DMS53 (cell line): Measurements from ENCODE around the gene ADGRL2.

ENCODE experiments used
- DNase-seq: peaks from one replicate; lab custom pipeline; 2025; lab: John Stamatoyannopoulos, UW

The ADGRL2 gene

DNA sequence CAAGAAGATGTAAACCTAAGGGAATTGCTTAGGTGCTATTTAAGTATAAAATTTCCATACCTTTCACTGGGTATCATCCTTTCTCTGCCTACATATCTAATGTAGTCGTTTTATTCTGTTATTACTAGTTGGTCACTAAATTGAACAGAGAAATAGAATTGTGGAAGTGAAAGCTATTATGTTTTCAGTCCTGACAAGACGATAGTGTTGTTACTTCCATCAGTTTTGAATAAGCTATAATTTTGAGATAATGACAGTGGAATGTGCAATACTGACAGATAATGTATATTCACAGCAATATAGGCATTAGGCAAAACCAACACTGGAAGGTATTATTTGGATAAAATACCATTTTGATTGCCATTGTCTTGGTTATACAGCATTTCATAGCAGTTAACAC lies 181.8 kb downstream of the ADGRL2 start:
- no peak for DNase-seq

DNA sequence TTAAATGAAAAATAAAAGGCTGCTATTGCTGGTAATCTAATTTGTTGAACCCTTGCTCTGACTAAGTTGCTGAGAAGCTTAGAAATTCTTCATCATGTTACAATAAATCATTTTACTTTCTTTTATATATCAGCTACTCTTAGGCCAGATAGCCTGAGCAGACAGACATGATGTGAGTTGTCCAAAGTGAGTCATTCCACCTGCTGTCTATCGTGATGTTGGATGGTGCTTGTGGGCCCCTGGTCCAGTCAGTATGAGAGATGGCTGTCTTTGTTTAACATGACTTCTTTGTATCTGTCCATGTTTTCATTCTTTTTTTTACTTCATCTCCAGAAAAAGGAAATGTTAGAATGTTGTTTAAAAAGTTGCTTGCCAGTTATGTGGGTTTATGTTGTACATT lies 188.8 kb downstream of the ADGRL2 start:
- peak; percentile 34 for DNase-seq

DNA sequence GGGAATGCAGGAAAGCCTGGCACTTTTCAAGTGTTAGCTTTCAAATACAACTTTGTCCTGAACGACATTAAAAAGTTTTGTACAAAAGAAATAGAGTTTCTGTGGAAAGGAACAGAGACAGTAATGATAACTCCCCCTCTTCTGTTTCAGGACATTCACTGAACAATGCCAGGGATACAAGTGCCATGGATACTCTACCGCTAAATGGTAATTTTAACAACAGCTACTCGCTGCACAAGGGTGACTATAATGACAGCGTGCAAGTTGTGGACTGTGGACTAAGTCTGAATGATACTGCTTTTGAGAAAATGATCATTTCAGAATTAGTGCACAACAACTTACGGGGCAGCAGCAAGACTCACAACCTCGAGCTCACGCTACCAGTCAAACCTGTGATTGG lies 189.5 kb downstream of the ADGRL2 start:
- no peak for DNase-seq

DNA sequence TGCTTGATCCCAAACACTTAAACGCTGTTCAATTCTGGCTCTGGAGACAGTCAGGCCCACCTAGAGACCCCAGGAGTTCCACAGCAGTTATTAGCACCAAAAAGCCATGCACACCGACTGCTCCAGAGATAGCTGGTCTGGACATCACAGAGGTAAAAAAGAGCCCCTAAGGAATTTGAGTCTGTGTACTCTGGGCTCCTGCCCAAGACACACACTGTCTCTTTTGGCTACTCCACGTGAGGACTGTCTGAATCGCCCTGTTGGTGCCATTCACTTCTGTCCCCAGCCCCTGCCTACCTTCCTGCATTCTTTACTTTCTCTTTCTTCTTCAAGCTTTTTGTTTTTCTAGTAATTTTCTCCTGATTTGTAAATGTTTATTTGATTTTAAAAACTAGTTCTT lies 197.4 kb downstream of the ADGRL2 start:
- peak; percentile 10 for DNase-seq

DNA sequence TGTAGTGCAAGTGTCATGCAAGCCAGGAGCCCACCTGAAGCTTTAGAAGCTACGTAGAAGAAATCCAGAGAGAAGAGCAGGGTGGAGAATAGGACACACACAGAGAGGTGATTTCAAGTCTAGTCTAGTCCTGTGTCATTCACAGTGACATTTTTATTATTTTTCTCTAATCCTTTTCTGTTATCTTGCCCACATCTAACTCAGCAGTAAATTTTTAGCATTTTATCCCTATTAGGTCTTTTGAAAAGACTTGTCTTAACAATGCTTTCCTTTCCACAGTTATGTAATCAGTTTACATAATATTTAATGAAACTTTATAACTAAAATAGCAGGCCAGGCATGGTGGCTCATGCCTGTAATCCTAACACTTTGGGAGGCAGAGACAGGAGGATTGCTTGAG lies 198.6 kb downstream of the ADGRL2 start:
- no peak for DNase-seq

DNA sequence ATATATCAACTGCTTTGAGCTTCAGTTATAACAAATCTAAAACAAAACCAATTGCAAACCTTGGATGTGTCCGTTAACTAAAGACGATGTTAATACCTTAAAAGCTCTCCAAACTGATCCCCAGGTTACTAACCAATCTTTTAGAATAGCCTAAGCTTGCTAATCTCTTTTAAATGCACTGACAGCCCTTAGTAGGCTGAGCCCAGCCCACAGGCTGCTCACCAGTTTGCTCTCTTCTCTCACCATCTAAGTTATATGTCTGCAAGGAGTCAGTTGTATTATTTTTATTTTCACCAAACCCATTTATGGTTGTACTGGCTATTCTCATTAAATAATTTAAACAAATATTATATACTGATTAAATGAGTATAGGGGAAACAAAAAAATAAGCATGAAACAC lies 199.5 kb downstream of the ADGRL2 start:
- no peak for DNase-seq

DNA sequence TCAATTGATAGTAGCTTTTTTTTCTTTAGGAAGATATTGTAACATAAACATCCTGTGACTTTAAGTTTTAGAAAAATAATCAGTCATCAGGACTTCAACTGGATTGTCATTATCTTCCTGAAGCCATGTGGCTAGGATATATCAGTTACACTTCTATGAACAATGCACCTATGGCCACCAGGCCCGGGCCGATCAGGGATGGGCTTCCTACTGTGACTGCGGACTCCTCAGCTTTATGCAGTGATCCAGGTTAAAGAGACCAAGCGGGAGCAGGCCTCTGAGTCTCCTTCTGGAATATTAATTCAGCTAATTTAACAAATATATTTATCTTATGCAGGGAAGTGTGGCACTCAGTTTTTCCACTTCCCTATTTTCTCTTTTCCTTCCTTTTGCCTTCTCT lies 200.6 kb downstream of the ADGRL2 start:
- DNase-seq: no peak

DNA sequence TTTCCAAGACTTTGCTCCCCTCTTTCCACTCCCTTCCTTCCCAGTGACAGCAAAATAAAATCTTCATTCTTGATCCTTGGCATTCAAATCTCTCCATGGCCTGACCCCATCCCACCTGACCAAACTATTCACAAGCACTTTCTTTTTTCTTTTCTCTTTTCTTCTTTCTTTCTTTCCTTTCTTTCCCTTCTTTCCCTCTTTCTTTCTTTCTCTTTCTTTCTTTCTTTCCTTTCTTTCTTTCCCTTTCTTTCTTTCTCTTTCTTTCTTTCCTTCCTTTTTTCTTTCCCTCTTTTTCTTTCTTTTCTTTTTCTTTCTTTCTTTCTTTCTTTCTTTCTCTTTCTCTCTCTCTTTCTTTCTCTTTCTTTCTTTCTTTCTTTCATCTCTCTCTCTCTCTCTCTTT lies 207.1 kb downstream of the ADGRL2 start:
- DNase-seq: no peak

DNA sequence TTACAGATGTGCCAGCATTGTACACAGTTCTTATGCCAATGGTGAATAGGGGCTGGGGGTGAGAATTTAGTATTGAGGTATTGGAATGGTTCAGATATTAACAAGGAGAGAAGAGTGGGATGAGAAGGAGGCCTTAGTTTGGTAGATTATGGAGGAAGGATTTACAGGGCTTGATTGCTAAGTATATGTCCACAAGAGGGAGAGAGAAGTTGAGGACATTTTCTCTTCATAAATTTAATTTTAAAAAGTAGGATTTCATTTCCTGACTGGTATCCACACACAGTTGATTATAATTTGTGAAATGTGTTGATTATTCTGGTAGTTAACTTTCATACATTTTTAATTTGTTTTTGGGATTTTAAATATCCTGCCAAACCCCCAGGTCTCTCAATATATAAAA lies 213.0 kb downstream of the ADGRL2 start:
- no peak for DNase-seq

DNA sequence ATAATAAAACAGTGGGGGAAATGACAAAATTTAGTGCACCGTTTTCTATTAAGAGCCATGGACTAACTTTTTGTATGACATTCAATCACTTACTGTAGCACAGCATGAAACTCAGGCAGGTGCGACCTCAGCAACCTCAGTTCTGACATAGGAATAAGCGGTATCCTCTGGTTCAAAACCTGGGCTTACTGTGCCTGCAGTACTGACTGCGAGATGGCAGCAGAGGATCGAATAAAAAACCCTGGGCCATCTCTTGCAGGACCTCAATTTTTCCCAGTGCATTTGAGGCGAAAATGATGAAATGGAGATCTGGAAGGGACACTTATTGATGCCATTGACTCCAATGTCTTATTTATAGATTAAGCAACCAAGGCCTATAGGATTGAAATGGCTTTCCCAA lies 214.7 kb downstream of the ADGRL2 start:
- peak; percentile 10 for DNase-seq

DNA sequence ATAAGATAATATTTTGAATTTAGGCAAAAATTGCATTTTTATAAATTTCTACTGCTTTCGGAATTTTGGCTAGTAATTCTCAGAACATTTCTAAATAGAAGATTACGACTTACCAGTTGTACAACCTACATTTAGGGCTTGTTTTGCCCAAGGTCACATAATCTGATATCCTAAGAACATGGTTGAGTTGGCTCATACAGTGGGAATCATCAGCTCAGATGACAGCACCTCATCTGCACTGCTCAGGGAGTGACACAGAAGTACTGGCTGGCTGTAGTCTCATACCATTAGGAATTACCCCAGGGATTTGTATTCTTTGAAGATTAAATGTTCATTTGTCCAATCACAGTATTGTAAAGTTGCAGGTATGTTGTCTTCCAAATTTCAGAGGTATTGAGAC lies 217.6 kb downstream of the ADGRL2 start:
- no peak for DNase-seq

DNA sequence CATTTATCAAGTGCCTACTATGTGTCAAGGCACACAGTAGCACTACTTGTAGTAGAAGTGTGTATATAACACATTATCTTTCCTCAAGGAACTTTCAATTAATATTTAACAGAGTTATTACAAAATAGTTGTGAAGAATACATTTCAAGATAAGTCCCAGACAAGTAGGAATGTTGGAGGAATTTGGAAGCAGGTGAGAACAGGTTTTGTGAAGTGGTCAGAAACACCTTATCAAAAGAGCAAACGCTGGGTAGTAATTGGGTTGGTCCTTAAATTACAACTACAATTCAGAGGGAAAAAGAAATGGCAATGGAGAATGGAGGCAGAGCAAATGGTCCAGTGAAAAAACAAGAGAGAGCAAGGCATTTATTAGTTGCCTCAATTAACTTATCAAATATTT lies 218.8 kb downstream of the ADGRL2 start:
- peak; percentile 16 for DNase-seq

DNA sequence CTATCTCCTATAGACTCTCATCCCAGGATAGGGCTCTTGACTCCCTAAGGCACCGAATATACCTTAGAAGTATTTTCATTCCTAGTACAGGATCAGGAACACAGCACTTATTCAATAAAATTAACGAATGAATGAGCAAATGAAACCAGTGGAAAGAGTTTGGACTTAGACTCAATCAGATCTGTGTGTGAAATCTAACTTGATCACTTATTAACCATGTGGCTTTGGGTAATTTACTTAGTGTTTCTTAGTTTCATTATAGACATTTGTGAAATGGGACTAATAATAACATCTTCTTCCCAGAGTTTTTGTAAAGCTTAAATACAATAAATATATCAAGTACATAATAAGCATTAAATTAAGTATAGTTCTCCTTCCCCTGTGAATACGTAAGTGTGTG lies 230.1 kb downstream of the ADGRL2 start:
- DNase-seq: no peak

DNA sequence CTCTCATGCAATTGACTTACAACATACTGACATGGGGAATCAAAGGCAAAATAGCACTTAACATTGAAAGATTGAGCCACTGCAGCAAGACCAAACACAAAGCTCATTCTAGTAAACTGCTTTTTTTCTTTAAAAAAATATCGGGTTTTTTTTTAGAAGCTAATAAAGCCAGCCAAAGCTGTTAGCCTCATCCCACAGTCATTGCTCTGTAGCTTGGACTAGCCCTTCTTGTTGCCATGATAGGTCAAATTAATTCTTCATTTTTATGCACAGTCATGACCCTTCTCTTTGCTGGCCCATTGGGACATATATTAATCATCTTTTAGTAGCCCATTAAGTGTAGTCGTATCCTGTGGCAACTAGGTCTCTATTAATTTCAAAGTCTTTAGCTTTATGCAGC lies 231.3 kb downstream of the ADGRL2 start:
- no peak for DNase-seq

DNA sequence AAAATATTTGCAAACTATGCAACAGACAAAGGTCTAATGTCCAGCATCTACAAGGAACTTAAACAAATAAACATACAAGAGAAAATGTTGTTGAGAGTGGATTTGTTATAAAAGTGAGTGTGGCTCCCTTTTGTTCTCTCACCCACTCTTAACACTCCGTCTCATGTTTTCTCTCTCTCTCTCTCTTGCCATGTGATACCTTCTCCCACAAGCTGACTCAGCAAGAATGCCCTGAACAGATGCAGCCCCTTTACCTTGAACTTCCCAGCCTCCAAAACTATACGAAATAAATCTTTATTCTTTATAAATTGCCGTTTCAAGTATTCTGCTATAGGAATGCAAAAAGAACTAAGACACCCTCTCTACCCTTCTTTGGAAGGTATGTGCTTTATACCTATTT lies 234.1 kb downstream of the ADGRL2 start:
- peak; percentile 9 for DNase-seq
